HL-60/S4 treated with phorbol 12-myristate 13-acetate at 8.2 ng/mL for 4 days and 3 days (cell line): ENCODE results near the gene NUP210.

Source experiments
- in situ Hi-C: fragments of 300-500 bp; cut with MboI; formaldehyde crosslinking; loops from 2 replicates; pipeline ENCODE4 v1.15.0; 2022; ENCODE audit warnings: low sequenced_read_pairs

NUP210 gene

DNA sequence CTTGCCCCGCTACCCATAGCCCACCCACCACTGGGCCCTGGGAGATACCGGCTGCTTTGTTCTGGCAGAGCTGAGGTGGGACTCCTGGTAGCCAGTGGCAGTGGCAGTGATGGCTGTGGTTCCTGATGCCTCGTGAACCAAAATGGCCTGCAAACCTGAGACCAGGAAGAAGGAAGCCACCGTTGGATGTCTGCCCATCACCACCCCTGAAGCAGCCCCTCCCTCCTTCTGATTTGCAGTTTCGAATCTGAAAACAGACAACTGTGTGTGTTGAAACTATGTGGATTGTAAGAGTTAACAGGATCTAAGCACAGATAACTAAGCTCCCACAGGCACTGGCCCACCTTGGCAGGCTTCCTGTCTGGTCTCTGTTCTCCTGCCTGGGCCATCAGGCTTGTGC is 66.6 kb downstream of the NUP210 start:
- in situ Hi-C loops = no loop called here

DNA sequence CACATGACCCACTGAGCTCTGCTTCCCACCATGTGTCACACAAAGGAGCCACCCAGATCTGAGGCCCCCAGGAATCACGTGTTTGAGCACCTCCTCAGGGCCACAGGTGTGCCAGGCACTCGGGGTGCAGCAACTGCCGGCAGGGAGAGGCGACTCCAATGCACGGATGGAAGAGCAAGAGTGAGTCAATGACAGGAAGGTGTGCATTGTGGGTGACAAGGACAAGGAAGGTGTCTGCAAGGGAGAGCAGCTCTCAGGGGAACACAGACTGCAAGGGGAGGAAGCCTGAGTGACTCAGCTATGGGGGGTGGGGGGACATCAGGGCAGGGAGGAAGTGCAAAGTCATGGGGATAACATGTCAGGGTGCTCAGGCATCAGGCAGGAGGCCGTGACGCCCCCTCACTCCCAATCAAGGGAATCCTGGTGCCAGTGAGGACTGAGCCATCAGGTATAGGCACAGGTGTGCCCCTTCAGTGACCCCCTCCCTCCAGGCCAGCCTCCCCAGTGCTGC is 67.4 kb downstream of the NUP210 start:
- in situ Hi-C loops = no loop called here

DNA sequence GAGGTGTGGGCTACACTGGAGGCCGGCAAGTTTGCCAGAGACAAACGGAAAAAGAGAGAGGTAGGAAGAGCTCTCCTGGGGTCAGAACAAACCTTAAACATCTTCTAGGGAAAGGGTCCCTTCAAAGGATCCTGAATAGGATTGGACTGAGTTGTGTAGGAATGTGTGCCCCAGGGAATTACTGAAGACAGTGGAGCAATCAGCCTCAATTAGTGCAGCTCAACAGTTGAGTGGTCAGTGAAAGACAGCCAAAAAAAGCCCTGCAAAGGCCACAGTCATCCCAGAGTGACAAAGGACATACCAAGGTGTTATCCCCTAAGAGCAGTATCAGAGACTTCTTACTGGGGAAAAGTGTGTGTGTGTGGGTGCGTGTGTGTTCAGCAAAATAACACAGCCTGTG is 70.3 kb downstream of the NUP210 start:
- in situ Hi-C loops = no loop called here

- in situ Hi-C loops = no loop called here
Observed at GRCh38 chr3:13348661-13349396, 71.3 kb downstream of the NUP210 start.

- in situ Hi-C loops = no loop called here
Observed at GRCh38 chr3:13348100-13348499, 72.0 kb downstream of the NUP210 start.

GRCh38 chr3:13347390-13347950 is 72.7 kb downstream of the NUP210 start:
- in situ Hi-C loops = no loop called here

DNA sequence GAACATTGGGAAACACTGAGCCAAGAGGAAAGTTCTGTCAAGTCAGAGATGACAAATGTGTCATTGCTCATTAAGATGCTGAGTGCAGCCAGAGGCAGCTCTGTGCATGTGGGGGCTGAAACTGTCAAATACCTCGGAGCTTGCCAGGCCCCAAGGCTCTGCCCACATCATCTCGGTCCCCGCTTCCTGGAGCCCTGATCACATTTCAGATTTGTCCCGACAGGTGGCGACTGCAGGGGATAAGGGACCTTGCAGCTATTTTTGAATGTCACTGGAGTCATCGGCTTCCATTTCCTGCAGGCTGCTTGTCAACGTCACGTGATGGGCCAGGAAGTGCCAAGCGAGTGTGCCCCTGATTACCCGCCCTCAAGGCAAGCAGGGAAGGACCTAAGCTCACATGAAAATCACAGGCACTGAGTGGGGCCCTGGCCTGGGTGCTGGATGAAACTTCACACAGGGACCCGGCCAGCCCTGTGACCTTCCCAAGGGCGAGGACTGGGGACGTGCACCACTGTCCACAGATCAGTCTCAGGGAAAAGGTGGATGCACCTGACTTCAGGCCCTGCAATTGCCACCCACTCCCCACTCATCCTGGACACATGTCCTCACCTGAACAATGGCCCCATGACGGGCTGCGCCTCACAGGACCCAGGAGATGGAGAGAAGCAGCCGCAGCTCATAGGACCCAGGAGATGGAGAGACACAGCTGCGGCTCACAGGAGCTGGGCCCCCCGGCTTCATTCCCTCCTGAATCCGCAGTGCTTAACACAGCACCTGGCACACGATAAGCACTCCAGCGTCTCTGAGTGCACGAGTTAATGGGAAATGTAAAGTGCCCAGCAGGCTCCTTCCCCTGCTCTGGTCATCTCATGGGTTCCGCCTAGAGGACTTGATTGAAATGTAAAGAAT is 73.4 kb downstream of the NUP210 start:
- in situ Hi-C loops = no loop called here

- in situ Hi-C loops = no loop called here
Observed at GRCh38 chr3:13345772-13346171, 74.3 kb downstream of the NUP210 start.

DNA sequence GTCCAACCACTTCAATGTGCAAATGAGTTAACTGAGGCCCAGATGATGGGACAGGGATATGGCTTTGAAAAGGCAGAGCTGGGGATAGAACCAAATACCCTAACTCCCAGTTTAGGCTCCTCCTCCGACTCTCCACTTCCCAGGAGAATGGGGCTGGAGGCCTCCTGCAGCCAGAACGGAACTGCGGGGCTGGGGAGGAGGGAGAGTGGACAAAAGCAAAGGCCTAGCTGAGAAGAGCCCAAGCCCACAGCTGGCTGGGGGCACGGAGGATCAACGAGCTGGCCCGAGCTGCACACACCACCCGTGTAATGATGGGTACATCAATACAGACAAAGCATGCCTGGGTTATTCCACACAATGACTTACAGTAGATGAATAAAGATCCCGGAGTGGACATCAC is 74.8 kb downstream of the NUP210 start:
- in situ Hi-C loops = no loop called here

- in situ Hi-C loops = no loop called here
Observed at GRCh38 chr3:13344663-13345062, 75.5 kb downstream of the NUP210 start.

- in situ Hi-C loops = no loop called here
Observed at GRCh38 chr3:13343601-13344000, 76.5 kb downstream of the NUP210 start.

GRCh38 chr3:13341229-13341905 is 78.8 kb downstream of the NUP210 start:
- in situ Hi-C loops = no loop called here

DNA sequence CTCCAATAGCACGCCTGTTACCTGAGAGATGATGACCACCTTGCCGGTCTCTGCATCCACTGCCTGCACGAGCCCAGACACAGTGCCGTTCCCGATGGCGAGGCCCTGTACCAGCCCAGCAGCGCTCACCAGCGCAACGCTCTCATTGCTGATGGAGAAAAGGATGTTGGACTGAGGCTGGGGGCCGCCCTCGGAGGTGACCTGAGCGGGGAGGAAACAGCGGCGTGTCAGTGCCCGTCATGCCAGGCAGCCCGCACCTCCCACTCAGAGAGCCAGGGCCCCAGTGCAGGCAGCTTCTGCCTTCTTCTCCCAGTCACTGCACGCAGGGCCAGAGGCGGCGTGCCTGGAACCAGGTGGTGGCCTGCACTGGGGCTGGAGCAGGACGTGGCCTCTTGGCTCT is 80.3 kb downstream of the NUP210 start:
- in situ Hi-C loops = no loop called here

GRCh38 chr3:13338996-13339395 is 81.1 kb downstream of the NUP210 start:
- in situ Hi-C loops = no loop called here

- in situ Hi-C loops = no loop called here
Observed at GRCh38 chr3:13338231-13338630, 81.9 kb downstream of the NUP210 start.

DNA sequence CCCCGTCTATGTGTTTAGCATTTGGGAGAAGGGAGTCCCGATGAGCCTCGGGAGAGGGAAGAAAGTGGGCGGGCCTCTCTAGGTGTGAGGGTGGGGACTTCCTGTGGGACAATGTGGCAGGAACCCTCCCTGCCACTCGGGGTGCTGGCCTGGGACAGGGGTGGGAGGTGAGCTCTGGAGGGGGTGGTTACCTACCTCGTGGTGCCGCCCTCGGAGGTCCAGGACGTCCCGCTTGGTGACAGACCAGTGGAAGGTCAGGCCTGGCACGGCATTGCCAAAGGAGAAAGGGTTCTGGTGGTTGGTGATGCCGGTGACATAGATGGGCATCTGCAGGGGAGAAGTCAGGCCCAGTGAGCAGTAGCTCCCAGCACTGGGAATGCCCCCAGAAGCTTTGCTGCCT is 83.5 kb downstream of the NUP210 start:
- in situ Hi-C loops = no loop called here

GRCh38 chr3:13335503-13335902 is 84.6 kb downstream of the NUP210 start:
- in situ Hi-C loops = no loop called here

- in situ Hi-C loops = no loop called here
Observed at GRCh38 chr3:13335059-13335458, 85.1 kb downstream of the NUP210 start.

DNA sequence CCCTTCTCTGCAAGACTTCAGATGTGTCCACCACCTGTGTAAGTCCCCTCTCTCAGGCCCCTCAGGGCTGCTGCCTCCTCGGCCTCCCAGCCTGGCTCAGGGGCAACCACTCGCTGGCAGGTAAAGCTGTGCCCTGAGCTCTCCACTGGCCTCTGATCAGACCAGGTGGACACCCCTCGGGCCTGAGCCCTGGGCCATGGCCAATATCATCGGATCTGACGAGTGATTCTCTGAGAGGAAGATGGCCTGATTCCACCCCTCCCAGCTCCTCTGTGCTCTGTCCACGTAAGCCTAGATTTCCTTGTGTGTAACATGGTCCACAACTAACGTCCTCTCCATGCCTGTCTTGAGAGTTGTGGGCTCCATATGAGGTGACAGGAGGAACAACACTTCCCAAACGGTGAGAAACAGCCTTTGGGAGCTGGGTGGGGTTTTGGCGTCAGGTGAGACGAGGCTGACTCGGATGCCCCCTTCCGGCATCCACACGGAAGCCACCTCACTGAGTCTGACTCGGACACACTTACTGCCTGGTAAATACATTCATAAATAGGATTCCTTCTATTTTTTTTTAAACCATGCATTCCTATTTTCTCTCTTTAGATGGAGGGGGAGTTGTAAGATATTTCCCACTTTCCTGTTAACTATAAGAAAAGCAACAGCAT is 86.8 kb downstream of the NUP210 start:
- in situ Hi-C loops = no loop called here

DNA sequence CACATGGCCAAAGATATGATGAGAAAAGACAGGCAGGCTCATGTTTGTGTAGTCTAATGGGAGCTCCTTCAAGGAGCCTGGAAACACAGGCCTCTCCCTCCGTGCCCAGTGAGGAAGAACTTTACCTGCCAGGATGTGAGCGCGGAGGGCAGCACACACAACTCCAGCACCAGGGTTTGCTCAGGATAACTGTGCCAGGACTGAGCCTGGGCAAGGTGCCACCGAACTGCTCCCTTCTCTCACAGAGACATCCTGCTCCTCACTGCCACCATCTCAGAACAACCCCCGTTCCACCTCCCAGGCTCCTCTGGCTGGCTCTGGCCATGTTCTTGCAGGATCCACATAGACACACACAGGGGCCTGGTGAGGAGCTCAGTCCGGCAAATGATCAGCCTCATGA is 87.4 kb downstream of the NUP210 start:
- in situ Hi-C loops = no loop called here

DNA sequence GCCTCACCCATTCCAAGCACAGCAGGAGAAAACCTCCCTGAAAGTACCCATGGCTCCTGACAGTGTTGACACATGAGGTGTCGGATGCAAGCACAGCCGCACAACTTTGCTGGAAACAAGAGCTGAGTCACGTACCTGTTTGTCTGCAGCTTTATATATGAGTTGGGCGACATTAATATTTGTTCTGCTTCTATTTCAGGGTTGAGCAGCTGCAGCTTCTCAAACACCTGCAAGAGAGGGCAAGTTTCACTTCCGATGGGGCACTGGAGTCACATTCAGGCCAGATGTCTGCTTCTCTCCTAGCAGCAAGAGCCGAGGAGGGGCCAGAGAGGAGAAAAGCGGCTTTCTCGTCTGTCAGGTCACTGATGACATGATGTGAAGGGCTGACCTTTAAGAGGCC is 88.0 kb downstream of the NUP210 start:
- in situ Hi-C loops = no loop called here
